Activated CD4-positive, alpha-beta T cell treated with anti-CD3 and anti-CD28 coated beads, Interleukin-2, amount 50 U/mL, for 24 hours (primary cell): Measurements from ENCODE around the gene NECTIN4.
"Not testable (repeated sequence)": the region's sequence is repeated elsewhere in the genome, so short reads cannot be mapped to it uniquely, and the experiment has no call there.

Source experiments
- DNase-seq, 2 donors: peaks; one replicate each; pipeline ENCODE4 v3.0.0-alpha.2; 2020; ENCODE audit warnings: low read depth in 1 of 2, low spot score in 1 of 2

Gene NECTIN4

DNA sequence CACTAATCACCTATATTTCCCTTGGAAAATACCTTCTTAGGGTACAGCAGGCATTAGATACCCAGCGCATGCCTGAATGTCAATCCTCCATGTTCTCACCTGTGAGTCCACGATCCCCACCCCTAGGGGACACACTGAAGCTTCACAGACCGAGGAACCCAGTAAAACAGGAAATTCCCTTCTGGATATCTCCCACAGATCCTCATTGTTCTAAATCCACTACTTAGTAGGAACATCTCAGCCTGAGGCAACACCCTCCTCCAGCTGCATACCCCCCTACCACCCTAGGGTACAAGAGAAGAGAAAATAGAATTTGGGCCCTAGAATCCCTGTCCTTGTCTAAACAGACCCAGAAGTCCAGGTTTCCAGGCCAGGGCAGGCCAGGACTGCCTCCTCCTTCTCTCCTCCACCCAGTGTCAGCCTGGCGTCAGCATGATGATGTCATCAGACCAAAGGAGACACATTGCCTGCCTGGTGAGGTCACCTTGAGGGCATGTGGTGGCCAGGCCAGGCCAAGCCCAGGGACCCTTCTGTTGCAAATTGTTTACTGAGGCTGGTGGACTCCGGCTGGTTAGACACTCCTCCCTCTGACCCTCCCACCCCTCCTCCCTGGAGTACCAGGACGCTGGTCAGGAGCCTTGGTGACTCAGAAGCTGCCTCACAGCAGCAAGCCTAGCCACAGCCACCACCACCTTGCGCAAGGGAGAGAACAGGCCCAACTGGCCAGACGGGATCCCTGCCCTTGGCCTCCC, 6.2 kb downstream of the NECTIN4 start:
- DNase-seq, result no peak

DNA sequence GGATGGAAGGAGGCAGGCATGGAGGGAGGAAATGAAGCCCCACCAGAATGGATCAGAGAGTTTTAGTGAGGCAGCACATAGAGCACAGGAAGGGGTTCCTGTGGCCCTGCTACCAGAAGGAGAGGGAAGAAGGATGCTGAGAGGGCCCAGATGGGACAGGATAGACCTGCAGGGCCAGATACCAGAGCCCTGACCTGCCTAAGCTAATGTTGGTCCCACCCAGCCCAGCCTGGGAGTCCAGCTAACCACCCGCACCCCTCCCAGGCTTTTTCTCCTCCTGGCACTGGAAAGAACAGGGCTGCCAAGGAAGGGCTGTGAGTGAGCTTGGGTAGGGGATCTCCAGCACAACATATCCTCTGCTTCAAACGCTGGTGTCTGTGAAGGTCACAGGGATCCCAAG, 6.9 kb downstream of the NECTIN4 start:
- no peak for DNase-seq

DNA sequence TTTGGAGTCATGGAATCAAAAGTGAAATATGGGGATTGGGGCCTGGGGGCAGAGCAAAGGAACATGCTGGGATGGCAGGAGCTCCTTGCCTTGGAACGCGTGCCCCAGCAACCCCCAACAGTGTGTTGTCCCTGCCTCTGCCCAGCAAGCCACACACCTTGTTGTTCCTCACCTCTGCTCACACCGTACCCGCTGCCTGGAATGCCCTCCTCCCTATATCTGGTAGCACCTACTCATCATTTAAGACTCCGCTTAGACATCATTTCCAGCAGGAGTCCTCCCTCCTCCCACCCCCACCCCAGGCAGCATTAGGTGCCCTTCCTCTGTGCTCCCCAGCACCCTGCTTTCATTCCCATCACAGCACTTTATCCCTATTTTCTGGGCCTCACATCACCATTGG, 7.8 kb downstream of the NECTIN4 start:
- DNase-seq, result no peak

DNA sequence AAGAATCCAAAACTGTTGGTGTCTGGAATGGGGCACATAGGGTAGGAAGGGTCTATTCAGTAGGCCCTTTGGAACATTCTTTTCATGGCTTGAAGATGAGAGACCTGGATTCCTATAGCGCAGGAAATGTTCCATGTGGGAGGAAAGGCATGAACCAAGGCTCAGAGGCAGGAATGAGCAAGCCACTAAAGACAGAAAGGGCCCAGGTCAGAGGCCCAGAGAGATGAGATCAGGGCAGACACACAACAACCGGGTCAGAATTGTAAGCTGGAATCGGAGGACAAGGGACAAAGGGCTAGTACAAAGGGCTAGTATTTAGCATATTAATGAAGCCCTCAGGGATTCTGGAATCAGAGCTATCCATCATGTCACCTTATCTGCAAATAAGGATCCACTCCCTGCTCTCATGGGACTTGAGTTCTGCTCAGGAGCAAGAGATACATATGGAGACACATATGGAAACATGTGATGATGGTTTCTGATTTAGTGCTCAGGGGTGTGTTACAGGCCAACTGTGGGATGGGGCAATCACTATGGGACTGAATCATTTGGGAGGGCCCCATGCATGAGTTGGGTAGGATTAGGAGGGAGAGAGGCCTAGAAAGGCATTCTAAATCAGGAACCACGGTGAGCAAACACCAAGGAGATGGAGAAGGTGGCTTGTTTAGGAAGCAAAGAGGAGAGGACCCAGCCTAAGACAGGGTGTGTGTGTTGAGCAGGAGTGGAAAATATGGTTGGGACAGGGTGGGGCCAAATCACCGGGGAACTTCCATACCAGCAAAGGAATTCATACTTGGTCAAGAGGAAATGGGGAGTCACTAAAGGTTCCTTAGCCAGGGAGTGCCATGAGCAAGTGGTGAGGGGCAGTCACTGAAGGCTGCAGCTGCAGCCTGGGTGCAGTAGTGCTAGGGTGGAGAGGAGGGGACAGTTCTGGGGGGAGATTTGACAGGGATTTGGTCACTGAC, 8.6 kb downstream of the NECTIN4 start:
- no peak for DNase-seq

DNA sequence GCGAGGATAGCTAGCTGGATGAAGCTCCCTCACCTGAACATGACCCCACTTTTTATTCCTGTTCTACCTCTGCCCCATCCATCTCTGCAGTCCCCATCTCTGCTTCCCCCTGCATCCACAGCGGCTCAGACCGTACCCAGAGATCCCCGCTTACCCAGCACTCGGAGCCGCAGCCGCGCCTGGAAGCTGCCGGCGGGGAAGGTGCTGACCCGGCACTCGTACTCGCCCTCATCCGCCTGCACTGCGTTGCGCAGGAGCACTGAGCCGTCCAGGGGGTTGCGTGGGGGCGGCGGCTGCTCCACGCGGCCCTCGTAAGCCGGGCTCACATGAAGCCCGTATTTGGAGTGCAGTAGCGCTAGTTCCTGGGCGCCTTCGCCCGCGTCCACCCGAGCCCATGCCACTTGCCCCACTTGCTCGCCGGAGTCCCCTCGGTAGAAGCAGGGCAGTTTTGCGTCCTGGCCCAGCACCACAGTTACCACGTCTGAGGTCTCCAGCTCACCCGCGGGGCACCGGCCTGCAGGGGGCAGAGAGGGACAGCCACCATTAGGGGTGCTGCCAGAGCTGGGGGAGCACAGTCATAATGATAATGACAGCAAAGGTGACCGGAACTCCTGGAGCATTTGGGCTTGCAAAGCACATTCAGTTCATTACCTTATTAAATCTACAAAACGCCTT, 9.8 kb downstream of the NECTIN4 start:
- no peak for DNase-seq

DNA sequence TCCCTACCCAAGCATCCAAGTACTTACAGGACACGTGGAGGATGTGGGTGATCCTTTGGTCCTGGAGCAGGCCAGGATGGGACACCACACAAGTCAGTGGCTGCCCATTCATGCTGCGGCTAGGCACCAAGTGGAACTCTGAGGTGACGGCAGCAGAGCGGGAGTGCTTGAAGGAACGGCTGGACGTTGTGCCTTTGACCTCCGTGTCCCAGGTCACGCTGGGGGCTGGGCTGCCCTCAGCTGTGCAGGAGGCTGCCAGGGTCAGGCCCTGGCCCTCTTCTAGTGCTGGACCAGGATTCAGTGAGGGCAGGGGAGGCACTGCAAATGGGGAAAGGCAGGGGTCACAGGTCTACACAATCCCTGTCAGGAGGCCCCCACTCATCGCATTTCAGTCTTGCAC, 11.9 kb downstream of the NECTIN4 start:
- DNase-seq, result no peak

DNA sequence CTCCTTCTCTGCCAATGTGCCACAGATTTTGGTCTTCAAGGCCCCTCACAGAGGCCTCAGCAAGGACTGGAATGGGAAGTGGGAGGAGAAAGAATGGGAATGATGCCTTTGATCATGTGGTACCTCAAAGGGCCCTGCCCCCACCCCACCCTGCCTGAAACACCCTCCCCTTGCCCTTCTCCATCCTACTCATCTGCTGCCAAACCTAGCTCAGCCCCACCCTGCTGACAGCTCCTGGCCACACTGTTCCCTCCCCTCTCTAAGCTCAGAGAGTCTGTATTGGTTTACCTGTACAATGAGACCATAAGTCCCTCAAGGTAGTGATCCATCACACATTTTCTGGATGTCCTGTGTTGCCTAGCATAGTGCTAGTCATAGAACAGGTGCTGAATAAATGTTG, 12.9 kb downstream of the NECTIN4 start:
- DNase-seq, result no peak

DNA sequence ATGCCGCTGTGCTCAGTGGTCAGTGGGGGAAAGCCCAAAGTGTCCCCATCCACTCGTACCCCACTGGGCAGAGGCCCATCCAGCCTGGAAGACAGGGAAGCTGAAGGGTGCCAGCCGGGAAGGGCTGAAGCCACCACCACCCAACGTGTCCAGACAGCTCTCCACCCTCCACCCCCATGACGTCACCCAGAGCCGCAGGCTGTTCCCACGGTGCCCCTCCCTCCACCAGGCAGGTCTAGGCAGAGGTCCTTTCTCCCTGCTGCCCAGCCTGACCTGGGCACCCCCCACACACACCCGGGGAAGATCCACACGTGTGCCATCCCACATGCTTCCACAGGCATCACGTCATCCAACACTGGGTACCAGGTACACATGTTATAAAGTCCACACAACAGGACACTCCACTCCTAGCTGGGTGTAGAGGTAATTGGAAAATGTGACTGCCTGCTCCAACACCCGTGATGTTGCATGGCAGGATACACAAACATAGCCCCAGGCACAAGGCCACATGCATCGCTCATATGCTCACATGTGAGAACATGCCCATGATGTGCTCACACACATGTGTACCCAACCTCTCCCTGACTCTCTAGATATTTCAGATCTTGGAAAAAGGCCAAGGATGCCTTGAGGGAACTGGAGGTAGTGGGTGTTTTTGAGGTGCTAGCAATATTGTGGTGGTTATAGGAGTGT, 14.5 kb downstream of the NECTIN4 start:
- no peak for DNase-seq

DNA sequence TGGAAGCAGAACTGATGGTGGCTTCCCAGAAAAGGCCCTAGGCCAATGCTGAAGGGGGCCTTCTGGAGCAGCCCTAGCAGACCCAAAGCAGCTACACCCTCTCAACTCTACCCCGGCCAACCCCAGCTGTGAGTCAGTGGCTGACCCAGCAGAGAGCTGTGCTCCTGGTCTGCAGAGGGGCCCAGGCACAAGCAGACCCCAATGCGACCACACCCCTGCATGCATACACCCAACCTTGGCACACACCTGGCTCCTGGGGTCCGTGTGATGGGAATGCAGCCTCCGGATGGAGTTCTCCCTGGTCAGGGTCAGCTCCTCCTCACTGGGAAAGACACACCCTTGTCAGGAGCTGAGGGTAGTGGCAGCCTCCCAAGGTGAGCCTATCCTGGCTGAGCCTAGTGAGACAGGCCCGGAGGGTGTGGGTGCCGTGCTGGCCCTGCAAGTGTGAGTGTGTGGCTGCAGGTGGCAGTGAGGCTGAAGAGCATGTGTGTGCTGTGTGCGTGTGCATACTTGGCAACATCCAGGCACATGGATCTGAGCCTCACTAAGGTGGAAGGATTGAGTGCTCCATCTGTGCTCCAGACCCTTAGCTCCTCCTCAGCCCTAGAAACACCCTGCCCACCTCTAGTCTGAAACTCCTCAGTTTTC, 15.8 kb downstream of the NECTIN4 start:
- DNase-seq, result no peak

DNA sequence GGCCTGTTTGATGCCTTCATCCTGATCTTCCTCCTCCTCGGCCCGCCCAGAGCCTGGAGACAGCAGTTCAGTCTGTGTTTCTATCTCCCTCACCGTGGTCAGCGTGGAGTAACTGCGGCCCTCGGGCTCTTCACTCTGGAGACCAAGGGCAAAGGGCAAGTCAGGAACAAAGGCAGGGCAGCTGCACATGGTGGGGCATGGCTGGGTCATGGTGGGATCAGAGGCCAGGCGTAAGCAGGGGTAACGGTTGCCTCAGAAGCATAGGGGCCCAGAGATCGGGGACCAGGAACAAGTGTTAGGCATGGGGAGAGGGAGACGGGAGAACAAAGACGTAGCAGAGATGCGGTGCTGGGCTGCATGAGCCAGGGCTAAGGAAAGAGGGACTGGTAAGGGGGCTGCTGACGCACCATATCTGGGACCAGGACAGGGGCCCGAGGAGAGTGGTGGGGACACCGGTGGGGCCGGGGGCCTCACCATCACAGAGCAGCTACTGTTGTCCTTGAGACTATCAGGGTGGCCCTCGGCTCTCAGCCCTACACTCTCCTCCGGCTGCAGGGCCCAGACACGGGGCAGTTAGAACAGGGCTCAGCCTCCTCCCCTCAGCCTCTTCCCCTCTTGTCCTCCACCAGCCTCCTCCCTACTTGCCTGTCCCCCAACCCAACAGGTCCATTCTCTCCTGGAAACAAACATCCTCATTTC, 16.5 kb downstream of the NECTIN4 start:
- no peak for DNase-seq

DNA sequence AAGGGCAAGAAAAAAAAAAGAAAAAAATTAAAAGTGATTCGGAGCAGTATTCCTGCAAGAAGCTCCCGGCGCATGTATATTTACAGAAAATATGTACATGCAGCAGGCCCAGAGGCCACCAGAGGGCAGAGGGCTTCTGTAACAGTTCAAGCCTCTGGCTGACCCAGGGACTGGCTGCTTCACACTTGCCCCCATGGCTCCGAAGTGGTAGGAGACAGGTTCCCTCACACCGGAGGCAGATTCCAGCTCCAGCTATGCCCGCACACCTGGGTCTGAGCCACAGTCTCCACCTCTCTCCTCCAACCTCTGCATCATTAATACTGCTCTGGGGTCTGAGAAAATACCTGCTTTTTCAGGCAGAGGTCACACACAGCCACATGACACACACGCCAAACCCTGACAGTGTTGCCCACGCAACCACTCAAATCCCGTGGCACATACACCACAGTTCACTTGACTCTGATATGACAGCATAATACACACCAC, 17.4 kb downstream of the NECTIN4 start:
- DNase-seq, result no peak

DNA sequence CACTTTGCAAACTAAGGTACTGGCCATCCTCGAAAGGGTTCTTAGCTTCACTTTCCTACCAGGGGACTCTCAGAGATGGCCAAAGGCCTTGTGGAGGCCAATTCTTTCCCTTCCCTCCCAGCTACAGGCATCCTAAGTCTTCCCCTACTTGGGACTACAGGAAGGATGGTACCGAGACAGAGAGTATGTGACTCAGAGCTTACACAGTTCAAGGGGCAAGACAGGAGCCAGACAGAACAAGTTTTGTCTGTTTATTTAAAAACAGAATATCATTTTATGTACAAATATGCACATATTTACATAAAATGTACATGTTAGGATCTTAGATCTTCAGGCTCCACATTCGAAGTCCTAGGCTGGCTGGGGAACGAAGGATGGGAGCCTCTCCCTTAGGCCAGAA, 18.6 kb downstream of the NECTIN4 start:
- DNase-seq, result no peak

DNA sequence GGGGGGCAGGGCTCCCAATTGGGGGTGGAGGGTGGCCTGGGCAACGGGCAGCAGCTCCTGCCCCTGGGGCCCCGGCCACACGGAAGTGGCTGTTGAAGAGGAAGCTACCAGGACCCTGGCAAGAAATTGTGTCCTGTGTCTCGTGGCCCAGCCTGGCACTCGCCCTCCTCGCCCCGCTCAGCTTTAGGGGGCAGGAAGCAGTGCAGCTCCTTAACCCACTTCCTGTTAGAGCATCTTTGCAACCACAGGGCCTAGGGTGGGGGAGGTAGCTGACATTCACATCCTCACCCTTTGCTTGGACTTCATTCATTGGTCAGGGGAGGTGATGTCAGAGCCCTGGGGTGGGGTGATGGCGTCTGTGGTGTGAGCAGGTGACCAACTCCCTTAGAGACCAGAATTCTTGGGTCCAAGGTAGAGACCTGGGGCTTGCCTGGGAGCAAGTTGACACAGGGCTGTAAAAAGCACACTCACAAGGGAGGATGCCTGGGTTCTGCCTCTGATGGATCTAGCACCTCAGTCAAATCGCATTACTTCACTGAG, 19.6 kb downstream of the NECTIN4 start, which contains the start of gene ARHGAP30:
ARHGAP30 (minus strand) TSS at position 161 of the 540 bp plus-strand sequence. CDS start 267 bp downstream, outside the sequence.
- DNase-seq, result peak; percentile 42 to 77

DNA sequence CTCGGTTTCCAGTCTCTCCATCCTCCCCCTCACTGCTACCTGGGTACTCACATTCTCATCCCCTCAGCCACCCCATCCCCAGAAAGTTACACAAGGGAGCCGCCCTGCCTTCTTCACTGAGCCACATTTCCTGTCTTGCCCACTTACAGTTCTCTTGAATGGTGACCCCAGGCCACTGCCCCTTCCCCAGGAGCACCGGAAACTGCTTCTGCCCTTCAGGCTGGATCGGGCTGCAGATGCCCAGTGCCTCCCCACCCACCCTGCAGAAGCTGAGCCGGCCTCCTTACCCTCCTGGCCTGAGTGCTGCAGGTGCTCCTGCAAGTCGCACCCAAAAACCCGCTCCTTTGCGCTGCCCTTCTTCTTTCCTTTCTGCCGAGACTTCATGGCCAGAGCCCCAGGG, 20.1 kb downstream of the NECTIN4 start:
- DNase-seq, result no peak

DNA sequence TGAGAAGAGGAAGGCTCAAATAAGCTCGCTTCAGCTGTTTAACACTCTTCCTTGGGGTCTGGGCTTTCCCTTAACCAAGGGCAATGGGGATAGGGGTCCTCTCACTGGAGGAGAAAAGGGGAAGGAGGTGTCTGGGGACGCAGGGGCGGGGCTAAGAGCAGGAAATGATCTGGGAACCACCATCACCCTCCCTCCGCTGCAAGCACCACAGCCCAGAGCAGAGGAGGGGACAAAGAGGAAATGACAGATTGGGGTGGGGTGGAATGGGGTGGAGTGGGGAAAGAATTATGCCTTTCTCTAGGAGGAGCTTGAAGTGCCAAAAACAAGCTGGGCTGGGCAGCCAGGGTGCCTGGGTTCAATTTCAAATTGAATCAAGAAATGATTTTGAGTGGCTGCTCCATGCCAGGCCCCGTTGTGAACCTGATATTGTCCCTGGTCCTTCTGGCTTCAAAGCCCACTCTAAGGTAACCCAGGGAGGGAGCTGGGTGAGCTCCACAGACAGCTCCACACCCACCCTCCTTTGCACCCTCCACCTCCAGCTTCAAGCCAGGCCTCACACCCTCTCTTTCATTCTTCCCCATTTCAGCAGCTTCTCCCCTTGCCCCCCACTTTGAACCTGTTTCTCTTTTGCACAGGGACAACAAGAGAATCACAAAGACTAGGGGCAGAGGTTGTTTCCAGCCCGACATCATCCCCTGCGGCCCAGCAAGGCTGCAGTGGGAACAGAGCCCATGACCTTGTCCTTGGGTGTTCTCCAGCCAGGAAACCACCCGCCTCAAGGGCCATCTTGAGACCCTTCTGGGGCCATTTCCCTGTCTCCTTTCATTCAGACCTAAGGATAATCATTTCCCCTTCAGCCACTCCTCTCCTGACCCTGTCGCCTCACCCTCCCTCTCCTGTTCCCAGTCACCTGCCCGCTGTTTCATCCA, 20.8 kb downstream of the NECTIN4 start:
- DNase-seq, result peak; percentile 40 to 66

DNA sequence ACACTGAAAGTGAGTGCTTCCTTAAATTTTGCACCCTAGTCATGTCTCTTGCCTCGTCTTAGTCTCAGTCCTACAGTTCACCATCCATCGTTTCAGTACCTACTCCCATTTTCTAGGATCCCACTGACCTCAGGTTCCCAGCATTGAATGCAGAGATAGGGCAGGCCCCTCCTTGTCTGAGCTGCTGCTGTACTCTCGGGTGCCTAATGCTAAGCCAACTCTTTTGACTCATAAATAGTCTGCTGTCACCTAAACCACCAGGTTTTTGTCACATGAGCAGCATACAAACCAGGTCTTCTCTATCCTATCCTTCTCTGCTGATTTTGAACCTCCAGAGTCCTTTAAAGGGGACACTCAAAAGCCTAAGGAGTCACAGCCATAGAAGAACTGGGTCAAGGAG, 22.7 kb downstream of the NECTIN4 start:
- no peak for DNase-seq

DNA sequence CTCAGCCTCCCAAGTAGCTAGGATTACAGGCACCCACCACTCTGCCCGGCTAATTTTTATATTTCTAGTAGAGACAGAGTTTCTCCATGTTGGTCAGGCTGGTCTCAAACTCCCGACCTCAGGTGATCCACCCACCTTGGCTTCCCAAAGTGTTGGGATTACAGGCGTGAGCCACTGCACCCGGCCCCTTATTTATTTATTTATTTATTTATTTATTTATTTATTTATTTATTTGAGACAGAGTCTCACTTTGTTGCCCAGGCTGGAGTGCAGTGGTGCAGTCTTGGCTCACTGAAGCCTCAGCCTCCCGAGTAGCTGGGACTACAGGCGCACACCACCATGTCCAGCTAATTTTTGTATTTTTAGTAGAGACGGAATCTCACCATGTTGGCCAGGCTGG, 23.7 kb downstream of the NECTIN4 start:
- DNase-seq, result not testable (repeated sequence)

DNA sequence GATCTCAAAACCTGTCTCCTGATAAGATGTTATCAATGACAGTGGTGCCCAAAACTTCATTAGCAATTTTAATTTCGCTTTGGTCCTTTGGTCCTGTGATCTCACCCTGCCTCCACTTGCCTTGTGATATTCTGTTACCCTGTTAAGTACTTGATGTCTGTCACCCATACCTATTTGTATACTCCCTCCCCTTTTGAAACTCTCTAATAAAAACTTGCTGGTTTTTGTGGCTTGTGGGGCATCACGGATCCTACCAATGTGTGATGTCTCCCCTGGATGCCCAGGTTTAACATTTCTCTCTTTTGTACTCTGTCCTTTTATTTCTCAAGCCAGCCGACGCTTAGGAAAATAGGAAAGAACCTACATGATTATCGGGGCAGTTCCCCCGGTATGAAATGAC, 25.4 kb downstream of the NECTIN4 start:
- DNase-seq, result not testable (repeated sequence)
